Activated CD8-positive, alpha-beta memory T cell treated with anti-CD3 and anti-CD28 coated beads, Interleukin-2, amount 50 U/mL, for 4 hours (primary cell): ENCODE results near the gene ZNF275.
"Not testable (repeated sequence)": the region's sequence is repeated elsewhere in the genome, so short reads cannot be mapped to it uniquely, and the experiment has no call there.

Source experiments
- DNase-seq: peaks from one replicate; pipeline ENCODE4 v3.0.0-alpha.2; 2020

The ZNF275 gene

DNA sequence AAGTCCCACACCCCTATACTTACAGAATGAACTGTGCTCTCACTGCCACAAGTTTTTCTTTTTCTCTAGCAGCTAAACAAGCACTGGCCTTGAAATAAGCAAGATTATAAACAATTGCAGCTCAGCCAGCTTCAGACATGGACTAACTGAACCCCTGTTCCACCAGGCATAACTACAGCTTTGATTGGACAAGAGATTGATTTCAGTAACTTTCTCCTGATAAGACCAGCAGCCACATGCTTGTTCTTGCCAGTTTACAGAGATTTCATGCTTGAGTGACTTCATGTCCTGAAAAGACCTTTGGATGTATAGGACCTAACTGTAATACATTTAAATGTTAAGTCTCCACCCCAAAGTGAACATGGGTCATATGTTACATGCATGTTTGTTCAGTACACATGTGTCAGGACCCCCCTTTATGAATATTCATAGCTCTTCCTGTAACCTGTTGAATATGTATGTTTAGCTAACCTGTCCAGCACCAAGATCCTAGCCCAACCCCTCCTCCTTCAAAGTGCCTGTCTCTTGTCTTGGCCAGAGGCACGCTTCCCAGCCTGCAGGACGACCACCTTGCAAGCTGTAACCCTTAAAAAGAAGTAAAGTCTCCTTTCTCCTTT, 27.9 kb downstream of the ZNF275 start:
- no peak for DNase-seq

DNA sequence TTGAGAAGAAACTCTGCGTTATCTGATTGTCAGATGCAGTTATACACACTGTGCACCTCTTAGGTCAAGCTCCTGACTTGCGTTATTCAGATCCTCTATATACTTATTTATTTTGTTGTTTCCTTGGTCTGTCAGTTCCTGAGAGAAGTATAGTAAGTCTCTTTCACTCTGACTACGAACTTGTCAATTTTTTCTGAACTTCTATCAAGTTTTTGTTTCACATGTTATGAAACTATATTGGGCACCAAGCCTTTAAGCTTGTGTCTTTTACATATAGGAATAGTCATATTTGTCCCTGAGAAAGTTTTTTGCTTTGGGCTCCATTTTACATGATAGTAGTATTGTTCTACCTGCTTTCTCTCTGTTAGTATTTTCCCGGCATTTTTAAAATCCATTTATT, 31.7 kb downstream of the ZNF275 start:
- no peak for DNase-seq

DNA sequence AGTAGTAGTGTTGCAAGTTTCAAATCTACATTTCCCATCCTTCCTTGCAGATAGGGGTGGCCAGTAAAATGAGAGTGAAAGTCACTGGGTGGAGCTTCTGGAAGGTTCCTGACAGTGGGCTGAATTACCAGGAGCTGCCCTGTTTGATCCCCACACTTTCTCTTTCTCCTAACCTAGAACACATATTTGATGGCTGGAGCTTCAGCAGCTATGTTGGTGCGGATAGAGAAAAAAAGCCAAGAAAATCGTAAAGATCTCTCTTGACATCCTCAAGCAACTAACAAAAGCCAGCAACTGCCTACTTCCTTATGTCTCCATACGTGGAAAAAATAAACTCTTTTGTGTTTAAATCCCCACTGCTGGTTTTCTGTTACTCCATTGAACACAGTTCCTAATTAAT, 32.2 kb downstream of the ZNF275 start:
- DNase-seq, result no peak

DNA sequence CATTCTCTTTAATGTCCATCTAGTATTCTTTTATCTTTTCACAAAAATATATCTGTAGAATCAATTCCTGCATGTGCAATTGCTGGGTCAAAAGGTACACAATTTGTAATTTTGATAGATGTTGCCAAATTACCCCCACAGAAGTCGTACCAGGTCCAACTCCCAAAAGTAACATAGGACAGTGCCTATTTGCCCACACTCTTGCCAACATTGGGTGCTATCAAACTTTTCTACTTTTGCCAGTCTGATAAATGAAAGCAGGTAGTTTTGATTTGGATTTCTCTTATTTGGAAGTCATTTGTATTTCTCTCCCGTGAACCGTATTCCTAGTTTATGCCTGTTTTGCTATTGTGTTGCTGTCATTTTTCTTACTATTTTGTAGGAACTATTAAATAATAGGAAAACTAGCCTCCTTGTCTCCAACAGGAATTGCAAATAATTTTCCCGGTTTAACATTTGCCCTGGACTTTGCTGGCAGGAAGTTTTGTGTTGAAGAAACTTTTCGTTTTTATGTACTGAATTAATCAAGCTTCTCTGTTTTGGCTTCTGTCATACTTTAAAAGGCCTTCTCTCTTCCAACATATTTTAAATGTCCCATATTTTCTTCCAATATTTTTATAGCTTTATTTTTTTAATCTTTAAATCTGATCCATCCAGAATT, 33.1 kb downstream of the ZNF275 start:
- DNase-seq, result no peak

DNA sequence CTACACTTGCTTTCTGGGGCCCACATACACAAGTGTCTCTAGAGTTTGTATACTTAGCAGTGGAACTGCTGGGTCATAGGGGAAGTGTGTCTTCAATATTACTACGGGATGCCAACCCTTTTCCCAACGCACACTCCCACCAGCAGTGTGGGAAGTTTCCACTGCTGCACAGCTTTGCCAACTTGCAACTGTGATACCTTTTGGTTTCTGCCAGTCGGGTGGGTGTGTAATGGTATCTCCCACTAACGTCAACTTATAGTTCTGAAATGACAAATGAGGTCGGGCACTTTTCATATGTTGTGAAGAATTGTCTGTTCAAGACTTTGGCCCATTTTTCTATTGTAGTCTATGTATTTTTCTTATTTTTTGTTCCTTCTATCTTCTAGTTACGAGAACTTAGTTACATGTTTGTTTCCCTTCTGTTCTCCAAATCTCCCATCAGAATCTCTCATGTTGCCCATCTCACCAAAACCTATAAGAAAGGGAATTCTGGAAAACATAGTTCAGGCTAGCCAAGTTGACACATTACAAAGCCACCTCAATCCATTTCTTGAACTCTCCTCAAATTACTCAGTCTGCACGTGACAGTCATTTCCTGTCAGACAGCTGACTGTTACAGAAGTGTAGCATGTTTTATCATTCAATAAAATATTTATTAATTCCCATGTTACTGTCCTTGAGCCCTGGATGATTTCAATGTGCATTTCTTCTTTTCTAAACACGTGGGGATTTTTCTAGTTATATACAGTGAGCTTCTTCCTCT, 36.5 kb downstream of the ZNF275 start:
- no peak for DNase-seq

DNA sequence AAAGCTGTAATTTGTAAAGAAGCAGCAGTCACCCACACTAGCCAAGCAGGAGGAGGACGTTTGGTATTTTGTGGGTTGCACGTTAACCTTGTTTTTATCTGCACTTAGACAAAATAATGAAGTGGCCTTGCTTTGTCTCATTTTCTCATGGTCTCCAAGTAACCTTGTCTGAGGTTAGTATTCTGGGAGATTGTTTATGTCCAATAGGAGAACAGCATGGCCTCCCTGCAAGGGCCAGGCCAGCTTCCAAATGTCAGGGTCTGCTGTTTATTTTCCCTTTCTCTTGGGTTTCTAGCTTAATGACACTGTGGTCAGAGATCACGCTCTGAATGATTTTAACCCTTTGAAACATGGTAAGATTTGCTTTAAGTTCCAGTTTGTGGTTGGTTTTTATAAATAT, 37.3 kb downstream of the ZNF275 start:
- DNase-seq, result no peak

DNA sequence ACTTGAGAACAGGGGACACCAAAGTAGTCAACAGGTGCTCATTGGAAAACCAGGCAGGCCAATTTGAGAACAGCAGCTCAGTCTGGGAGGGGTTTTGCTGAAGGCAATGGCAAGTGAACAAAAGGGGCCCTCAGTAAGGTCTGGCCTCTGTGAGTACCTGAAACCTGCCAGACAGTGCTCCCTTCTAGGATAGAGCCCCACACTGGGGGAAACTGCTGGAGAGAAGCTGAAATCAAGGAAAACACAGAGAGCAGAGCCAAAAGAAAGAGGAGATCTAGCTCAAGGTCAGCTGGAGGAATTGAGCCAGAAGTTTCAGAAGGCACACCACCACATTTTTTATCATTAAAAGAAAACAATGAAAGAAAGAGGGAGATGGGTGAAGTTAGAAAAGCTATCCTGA, 39.0 kb downstream of the ZNF275 start:
- DNase-seq, result no peak

DNA sequence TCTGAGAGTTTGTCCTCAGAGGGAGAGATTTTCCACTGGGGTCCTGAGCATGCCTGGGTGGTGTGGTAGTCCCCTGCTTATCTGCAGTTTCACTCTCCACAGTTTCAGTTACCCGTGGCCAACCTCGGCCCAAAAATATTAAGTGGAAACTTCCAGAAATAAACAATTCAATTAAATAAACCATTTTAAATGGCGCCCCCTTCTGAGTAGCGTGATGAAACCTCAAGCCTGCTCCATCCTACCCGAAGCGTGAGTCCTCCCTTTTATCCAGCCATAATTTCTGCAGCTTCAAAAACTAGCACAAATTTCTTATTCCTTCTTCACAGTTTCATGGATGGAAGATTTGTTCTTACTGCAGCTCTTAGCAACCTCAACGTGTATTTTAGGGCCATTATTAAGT, 40.5 kb downstream of the ZNF275 start:
- DNase-seq, result no peak

DNA sequence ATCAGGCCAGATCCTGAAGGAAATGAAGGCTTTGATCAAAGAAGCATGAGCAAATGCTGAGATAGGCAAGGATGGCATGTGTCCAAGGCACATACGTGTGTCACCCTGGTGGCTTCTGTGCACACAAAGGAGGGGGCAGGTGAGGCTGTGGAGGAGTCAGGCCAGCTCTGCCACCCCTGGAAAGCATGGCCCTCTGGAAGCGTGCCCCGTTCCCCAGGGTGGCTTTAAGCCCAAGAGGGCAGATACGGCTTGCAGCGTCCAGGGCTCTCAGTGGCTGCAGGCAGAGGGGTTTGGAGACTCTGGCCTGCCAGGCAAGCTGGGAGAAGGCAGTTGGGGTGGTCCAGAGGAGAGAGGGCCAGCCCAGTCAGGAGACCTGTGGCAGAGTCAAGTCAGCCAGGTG, 41.6 kb downstream of the ZNF275 start:
- no peak for DNase-seq

DNA sequence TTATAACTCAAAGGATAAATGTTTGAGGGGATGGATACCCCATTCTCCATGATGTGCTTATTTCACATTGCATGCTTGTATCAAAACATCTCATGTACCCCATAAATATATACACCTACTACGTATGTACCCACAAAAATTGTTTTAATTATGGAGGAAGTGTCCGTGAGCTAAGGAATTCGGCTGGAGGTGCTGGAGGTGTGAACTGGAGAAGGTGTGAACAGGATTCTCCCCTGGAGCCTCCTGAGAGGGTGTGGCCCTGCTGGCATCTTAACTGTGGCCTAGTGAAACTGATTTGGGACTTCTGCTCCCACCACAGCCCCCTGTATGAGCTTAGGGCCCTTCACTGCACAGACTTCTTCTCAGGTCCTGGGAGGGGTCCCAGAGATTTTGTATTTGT, 43.8 kb downstream of the ZNF275 start:
- no peak for DNase-seq

DNA sequence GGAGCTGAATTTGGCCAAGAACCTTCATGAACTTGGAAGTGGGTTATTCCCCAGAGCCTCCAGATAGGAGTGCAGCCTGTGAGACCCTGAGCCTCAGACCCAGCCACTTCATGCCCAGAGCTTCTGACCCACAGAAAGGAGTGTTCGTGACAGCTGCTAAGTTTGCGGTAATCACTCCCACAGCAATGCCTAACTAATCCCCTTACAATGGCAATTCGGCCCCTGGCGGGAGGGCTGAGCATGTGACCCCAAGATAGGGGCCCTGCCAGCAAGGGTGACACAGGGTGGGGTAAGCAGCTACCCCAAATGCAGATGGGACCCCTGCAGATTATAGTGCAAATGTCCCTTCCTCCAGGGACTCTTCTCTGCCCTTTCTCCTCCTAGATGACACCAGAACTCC, 44.7 kb downstream of the ZNF275 start:
- no peak for DNase-seq

DNA sequence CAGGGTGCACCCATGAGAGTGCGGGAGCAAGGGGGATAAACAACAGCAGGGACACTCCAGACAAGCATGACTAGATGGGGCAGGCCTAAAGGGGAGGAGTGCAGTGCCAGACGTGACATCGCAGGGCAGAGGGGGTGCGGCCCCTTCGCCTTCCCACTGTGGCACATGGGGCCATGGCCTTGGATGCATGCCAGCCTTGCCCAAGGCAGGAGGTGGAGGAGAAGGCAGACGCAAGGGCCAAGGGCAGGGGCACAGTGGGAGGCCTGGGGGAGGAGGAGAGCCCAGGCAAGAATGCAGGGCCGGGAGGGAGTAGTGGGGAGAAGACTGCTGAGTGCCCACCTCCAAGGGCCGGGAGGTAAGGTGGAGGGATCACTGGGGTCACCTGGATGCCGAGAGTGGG, 45.6 kb downstream of the ZNF275 start:
- no peak for DNase-seq

DNA sequence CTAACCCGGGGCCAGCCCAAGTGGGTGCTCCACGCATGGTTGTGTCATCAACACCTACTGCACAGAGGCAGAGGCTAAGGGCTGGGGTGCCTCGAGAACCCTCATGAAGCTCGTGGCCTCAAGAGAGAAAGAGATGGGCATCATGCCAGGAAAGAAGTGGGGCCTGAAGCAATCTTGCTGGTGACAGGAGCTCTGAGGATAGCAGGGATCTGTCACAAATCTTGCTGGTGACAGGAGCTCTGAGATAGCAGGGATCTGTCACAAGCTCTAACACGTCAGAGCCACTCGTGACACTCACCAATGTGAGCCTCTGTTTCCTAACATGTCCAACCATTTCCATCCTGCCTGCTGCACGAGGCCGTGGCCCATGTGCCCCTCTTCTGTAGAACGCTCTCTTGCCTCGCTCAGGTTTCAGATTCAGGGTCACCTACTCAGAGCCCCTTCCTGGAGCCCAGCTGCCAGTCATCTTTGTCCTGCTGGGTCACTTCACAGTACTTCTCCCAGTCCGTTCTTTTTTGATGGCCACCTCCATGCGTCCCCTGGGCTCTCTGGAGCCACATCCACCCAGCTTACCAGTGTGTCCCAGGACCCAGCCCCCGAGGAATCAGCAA, 46.1 kb downstream of the ZNF275 start:
- DNase-seq, result no peak

DNA sequence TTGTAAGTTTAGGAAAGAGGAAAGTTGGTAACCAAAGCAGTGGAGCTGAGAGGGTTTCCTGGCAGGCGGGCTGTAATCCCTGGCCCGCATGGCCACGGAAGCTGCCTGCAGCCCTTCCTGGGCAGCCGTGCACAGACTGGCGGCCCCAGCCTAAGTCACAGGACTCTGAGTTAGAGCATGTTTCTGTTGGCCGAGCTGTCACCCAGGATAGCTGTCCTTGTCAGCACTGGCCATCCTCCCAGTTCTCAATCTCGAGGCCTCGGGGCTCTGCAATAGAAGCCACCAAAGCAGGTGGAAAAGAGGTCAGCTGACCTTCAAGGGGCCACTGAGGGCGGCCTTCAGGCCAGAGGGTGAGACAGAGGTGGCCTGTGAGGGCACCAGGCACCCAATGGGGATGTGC, 46.7 kb downstream of the ZNF275 start:
- no peak for DNase-seq

DNA sequence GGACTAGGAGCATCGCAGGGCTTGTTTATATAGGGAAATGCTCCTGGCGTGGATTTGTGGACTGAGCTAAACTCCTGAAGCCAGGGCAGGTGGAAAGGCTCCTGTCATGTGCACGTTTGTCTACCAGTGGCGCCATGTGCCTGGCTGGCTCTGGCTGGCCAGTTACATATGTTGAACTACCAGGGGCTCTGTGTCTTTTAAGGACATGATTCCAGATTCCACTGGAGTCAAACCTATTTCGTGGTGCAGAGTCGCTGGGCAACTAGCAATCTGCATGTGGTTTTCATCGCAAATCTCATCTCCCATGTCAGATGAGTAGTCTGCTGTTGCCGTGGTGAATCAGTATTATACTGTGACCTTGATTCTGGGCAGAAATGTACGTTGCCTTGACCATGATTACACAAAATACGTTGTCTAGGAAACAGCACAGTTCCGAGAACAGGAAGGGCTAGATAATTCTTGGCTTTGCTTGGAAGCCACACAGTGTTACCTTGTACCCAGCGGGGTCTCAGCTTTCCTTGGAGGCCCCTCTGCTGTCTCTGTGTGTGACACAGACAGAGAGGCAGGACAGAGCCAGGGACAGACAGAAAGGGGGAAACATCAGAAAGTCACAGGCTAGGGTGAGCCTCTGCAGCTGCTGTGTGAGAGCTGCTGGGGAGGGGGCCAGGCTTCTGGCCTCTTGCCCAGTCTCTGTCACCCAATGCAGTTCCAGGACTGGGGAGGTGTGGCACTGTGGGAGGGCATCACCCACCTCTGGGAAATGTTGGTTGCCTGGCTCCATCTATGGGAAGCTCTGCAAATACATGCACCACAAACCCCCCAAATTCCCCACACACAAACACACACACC, 48.0 kb downstream of the ZNF275 start:
- no peak for DNase-seq

DNA sequence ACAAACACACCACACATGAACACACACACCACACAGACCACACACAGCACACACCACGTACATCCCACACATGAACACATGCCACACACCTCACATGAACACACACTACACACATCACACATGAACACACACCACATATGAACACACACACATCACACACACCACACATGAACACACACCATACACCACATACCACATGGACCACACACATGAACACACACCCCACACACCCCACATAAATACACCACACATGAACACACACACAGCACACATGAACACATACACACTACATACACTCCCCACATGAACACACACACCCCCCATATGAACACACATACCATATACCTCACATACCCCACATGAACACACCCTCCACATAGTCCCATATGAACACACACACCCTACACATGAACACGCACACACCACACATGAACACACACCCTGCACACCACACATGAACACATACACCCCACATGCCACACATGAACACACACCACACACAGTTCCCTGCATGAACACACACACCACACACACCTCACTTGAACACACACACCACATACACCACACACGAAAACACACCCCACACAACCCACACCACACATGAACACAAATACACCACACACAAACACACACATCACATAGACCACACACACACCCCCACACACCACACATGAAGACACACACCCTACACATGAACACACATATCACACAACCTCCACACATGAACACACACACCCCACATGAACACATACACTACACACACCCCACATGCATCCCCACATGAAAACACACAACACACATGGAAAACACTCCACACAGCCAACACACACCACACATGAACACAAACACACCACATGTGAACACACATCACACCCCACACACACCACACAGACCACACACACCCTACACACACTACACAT, 48.9 kb downstream of the ZNF275 start:
- DNase-seq, result no peak

DNA sequence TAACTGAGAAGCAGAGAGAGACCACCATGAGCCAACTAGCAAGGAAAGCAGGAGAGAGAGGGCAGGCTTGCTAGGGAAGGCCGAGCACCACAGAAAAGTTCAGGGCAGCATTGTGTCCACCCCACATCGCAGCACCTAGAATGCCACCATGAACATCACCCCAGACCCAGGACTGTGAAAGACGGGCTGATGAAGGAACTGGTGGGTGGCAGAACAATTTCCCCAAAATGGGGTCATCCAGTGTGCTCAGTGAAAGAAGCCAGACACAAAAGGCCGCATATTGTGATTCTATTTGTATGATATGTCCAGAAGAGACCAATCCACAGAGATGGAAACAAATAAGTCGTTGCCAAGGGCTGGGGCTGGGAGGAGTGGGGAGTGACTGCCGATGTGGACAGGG, 50.4 kb downstream of the ZNF275 start:
- no peak for DNase-seq

DNA sequence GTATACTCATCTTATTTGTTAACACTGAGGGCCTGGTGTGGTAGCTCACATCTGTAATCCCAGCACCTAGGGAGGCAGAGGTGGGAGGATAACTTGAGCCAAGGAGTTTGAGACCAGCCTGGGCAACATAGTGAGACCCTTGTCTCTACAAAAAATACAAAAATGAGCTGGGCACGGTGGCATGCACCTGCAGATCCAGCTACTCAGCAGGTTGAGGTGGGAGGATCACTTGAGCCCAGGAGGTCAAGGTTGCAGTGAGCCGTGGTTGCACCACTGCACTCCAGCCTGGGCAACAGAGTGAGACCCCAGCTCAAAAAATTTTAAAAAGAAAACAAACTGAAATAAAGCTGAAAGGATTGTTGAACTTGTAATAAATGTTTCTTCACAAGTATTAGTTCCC, 51.0 kb downstream of the ZNF275 start:
- not testable (repeated sequence) for DNase-seq

DNA sequence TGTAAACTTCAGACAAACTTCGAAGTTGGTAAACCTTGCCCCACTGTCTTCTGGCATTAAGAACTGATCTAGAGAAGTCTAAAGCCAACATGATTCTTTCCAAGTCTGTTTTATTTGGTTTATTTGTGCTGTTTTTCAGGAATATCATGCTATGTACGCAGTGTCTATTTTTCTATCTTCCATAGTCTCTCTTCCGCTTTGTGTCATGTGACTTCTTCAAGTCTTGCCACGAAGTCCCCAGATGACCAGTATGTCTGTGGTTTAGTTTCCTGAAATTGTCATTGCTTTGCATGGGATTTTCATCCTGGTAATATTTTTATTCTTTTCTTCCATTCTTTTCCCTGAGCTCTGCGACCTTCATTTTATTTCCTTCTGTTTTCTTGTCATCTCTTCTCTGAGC, 52.1 kb downstream of the ZNF275 start:
- no peak for DNase-seq

DNA sequence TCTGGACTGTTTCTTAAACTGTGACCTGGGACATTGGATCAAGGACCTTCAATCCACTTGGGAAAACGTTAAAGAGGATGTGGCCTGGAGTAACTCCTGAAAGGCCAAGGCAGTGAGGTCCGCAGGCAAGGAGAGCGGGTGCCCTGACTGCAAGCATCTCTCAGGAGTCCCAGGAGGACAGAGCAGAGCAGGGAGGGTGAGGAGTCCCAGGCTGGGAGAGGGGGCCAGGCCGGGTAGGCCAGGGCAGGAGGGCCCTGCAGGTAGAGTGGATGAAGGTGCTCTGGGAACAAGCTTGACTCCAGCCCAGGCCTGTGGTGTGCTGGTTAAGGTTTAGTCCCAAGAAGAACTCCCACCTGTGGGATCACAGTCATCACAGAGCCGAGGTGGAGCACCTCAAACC, 53.4 kb downstream of the ZNF275 start:
- no peak for DNase-seq

DNA sequence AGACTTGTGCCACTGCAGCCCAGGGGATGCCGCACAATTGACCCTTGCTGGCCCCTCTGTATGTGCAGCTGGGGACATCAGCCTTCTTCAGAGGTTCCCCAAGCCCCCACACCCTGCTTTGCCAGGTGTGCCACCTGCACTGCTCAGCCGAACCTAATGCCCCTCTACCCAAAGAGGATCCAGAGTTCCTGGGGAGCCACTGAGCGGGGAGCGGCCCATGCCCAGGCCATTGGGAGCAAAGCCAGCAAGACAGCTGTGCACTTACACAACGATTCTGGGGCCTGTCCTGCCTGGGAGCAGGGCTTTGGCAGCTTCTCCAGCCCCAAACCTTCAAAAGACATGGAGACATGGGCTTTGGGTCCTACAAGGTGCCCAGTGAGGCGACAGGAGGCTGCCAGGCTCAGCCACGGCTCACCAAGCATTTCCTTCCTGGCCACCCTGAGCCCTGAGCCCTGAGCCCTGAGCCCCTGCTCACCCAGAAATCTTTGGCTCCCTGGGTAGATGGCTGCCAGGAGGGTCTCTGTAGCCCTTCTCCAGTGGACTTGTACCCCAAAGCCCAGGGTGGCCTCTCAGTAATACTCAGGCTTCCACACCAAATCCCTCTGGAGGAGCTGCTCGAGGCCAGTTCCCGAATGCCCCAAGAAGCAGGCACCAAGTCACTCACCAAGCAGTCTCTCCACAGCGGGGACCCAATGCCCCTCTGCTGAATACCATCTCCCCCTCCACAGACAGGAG, 54.2 kb downstream of the ZNF275 start:
- DNase-seq, result no peak
